ENCODE measurements around the gene TRIO. TPM values are rescaled to one million over a fixed set of nuclear protein-coding genes. Genes with fewer than 3 reads are reported as not detected.

TRIO gene
- total RNA-seq, 1 experiment from 2014 or later = 68.4 TPM

DNA sequence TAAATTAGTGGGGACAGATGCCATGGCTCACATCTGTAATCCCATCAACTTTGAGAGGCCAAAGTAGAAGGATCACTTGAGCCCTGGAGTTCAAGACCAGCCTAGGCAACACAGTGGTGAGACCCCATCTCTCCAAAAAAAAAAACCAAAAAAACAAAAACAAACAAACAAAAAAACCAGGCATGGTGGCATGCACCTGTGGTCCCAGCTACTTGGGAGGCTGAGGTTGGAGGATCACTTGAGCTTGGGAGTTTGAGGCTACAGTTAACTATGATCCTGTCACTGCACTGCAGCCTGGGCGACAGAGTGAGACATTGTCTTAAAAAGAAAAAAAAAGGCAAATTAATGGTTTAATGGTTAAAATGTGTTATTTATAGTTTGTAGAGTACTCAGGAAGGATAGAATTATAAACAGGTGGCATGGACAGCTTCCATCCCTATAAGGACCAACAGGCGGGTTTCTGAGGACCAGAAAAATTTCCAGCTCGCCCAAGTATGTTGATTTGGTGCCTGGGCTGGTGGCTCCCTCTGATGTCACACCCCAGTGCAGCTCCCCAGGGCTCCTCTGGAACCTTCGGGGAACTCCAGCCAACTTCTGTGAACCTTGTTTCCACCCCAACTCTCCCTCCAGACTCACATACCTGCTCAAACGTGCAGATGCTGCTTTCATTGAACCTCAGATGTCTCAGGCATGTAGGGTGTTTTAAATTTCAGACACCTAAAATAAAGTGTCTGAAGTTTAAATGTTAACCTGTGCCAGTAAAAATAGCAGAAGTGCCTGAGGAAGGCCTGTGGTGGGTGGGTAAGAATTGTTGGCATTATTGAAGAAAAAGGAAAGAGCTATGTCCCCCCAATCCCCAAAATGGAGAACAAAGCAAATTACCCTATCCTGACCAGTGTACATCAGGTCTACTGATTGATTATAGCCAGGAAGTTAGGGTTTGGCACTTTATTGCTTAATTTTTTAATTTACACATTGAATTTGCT lies 69.0 kb downstream of the TRIO start (continued):
- TF ChIP-seq, protein P1, sequence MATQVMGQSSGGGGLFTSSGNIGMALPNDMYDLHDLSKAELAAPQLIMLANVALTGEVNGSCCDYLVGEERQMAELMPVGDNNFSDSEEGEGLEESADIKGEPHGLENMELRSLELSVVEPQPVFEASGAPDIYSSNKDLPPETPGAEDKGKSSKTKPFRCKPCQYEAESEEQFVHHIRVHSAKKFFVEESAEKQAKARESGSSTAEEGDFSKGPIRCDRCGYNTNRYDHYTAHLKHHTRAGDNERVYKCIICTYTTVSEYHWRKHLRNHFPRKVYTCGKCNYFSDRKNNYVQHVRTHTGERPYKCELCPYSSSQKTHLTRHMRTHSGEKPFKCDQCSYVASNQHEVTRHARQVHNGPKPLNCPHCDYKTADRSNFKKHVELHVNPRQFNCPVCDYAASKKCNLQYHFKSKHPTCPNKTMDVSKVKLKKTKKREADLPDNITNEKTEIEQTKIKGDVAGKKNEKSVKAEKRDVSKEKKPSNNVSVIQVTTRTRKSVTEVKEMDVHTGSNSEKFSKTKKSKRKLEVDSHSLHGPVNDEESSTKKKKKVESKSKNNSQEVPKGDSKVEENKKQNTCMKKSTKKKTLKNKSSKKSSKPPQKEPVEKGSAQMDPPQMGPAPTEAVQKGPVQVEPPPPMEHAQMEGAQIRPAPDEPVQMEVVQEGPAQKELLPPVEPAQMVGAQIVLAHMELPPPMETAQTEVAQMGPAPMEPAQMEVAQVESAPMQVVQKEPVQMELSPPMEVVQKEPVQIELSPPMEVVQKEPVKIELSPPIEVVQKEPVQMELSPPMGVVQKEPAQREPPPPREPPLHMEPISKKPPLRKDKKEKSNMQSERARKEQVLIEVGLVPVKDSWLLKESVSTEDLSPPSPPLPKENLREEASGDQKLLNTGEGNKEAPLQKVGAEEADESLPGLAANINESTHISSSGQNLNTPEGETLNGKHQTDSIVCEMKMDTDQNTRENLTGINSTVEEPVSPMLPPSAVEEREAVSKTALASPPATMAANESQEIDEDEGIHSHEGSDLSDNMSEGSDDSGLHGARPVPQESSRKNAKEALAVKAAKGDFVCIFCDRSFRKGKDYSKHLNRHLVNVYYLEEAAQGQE (IDR thresholded peaks at IDR 0.05; ENCODE audit: low read depth) = no peak
- TF ChIP-seq ELF1 (IDR thresholded peaks at IDR 0.05; ENCODE audit: borderline replicate concordance, low read depth) (no peak), EZH2 (IDR thresholded peaks at IDR 0.05) (no peak), CEBPB (IDR thresholded peaks at IDR 0.05; ENCODE audit: low read depth) (no peak), POLR2A (IDR thresholded peaks at IDR 0.05; ENCODE audit: borderline replicate concordance, extremely low read depth, insufficient read depth, insufficient read length) (no peak)

DNA sequence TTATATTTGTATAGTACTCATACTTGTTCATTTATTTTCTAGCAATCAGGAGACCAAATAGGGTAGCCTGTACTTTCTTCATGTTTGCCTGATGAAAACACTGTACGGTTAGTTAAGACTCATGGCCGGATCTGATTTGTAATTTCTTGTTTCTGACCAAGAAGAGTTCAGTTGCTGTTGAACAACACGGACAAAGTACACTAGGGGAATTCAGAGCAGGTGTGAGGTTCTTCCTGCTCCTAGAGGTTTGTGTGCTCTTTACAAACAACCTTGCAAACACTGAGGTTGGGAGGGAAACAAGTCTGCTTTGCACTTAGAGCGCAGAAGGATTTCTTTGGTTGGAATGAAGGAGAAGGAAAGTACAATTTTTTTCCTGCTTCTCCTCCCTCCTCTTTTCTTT lies 69.7 kb downstream of the TRIO start:
- RAD21 ChIA-PET (ENCODE audit: low non-redundant PET in 1 of 2, low total read pairs in 2 of 2, uncharacterized antibody in 2 of 2, unreplicated experiment in 2 of 2) = no interaction called here
- Histone ChIP-seq H3K27ac (ENCODE audit: low read depth, low read length) (no peak overlapping the region), H3K4me3 (replicated peaks in 1 of 2; ENCODE audit: low read depth in 1 of 2, low read length in 2 of 2) (no peak overlapping the region), H3K36me3 (ENCODE audit: control insufficient read depth in 1 of 2, insufficient read depth in 2 of 2, low read length in 2 of 2) (no peaks in the 10 kb centered on the region), H3K79me2 (ENCODE audit: insufficient read depth, low read length) (peaks cover 99% of the 10 kb centered on the region), H3K27me3 (ENCODE audit: insufficient read depth, low read length) (no peaks in the 10 kb centered on the region), H3K9me3 (ENCODE audit: control insufficient read depth in 1 of 2, insufficient read depth in 1 of 2, low read depth in 1 of 2, low read length in 2 of 2) (no peaks in the 10 kb centered on the region), H3K4me2 (ENCODE audit: low read length) (no peak overlapping the region), H4K20me1 (ENCODE audit: insufficient read depth) (peaks cover 17% of the 10 kb centered on the region; the same call in 1 of the 2 replicates), H3K9me2 (ENCODE audit: insufficient read depth) (no peaks in the 10 kb centered on the region), H3K4me1 (ENCODE audit: control insufficient read depth in 1 of 2, insufficient read depth in 2 of 2, low read length in 2 of 2) (peaks cover 8 to 16% of the 10 kb centered on the region in 2 experiments; a peak in 3 of 4 replicates), H2AFZ (ENCODE audit: low read depth, low read length, poor library complexity, severe bottlenecking) (no peak overlapping the region), H3K9ac (ENCODE audit: low read length) (no peak overlapping the region)
- POLR2A ChIA-PET = no interaction called here
- CTCF ChIA-PET = no interaction called here
- TF ChIP-seq, protein P2, sequence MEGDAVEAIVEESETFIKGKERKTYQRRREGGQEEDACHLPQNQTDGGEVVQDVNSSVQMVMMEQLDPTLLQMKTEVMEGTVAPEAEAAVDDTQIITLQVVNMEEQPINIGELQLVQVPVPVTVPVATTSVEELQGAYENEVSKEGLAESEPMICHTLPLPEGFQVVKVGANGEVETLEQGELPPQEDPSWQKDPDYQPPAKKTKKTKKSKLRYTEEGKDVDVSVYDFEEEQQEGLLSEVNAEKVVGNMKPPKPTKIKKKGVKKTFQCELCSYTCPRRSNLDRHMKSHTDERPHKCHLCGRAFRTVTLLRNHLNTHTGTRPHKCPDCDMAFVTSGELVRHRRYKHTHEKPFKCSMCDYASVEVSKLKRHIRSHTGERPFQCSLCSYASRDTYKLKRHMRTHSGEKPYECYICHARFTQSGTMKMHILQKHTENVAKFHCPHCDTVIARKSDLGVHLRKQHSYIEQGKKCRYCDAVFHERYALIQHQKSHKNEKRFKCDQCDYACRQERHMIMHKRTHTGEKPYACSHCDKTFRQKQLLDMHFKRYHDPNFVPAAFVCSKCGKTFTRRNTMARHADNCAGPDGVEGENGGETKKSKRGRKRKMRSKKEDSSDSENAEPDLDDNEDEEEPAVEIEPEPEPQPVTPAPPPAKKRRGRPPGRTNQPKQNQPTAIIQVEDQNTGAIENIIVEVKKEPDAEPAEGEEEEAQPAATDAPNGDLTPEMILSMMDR (IDR thresholded peaks at IDR 0.05 in 2 of 3, conservative IDR thresholded peaks at IDR 0.05 in 1 of 3; ENCODE audit: borderline replicate concordance in 1 of 3, insufficient read depth in 1 of 3, low read depth in 2 of 3, low read length in 2 of 3) = no peak
- TF ChIP-seq EZH2phosphoT487 (IDR thresholded peaks at IDR 0.05; ENCODE audit: borderline replicate concordance) = no peak
- TF ChIP-seq ELF1 (IDR thresholded peaks at IDR 0.05; ENCODE audit: borderline replicate concordance, low read depth) = no peak
- no peak for TF ChIP-seq CEBPB (IDR thresholded peaks at IDR 0.05; ENCODE audit: low read depth)
- no peak for TF ChIP-seq YY1 (IDR thresholded peaks at IDR 0.05; ENCODE audit: extremely low read depth, insufficient replicate concordance, low read depth, low read length)
- TF ChIP-seq RAD21 (IDR thresholded peaks at IDR 0.05; ENCODE audit: low read depth) = no peak
- TF ChIP-seq, protein P3, sequence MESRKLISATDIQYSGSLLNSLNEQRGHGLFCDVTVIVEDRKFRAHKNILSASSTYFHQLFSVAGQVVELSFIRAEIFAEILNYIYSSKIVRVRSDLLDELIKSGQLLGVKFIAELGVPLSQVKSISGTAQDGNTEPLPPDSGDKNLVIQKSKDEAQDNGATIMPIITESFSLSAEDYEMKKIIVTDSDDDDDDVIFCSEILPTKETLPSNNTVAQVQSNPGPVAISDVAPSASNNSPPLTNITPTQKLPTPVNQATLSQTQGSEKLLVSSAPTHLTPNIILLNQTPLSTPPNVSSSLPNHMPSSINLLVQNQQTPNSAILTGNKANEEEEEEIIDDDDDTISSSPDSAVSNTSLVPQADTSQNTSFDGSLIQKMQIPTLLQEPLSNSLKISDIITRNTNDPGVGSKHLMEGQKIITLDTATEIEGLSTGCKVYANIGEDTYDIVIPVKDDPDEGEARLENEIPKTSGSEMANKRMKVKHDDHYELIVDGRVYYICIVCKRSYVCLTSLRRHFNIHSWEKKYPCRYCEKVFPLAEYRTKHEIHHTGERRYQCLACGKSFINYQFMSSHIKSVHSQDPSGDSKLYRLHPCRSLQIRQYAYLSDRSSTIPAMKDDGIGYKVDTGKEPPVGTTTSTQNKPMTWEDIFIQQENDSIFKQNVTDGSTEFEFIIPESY (IDR thresholded peaks at IDR 0.05; ENCODE audit: extremely low read depth, insufficient replicate concordance, low read length) = no peak
- TF ChIP-seq SP1 (IDR thresholded peaks at IDR 0.05; ENCODE audit: low read depth) = no peak
- TF ChIP-seq ZFX (IDR thresholded peaks at IDR 0.05) = no peak
- TF ChIP-seq, protein P4, sequence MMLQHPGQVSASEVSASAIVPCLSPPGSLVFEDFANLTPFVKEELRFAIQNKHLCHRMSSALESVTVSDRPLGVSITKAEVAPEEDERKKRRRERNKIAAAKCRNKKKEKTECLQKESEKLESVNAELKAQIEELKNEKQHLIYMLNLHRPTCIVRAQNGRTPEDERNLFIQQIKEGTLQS (IDR thresholded peaks at IDR 0.05) = no peak
- ATAC-seq (no peak), DNase-seq (ENCODE audit: low read depth, low spot score) (no peak)
- intact Hi-C loops (cut with micrococcal nuclease) = no loop called here
- no TSS peak for BruUV-seq (replicated peaks)

All from HCT116 (cell line).